ENCODE results near the gene ADCK2. TPM values are rescaled to one million over a fixed set of nuclear protein-coding genes. Genes with fewer than 3 reads are reported as not detected.

Gene ADCK2
- total and polyA plus RNA-seq, 4 donors, result 3.2 to 15.4 (median 11.1) TPM

- Histone ChIP-seq H3K27me3 (ENCODE audit: control insufficient read depth in 4 of 4, insufficient read depth in 4 of 4, low read length in 3 of 4) (no peaks in the 10 kb centered on the region), H3K4me3 (ENCODE audit: low read depth in 1 of 3, low read length in 3 of 3) (no peak overlapping the region), H3K36me3 (ENCODE audit: control insufficient read depth in 4 of 4, insufficient read depth in 3 of 4, low read depth in 1 of 4, low read length in 3 of 4) (peaks cover 0 to 1% (median 0%) of the 10 kb centered on the region in 4 donors), H3K4me1 (ENCODE audit: control insufficient read depth in 4 of 4, insufficient read depth in 4 of 4, low read length in 3 of 4) (peaks cover 1 to 13% (median 10%) of the 10 kb centered on the region in 4 donors), H3K9me3 (ENCODE audit: control insufficient read depth in 4 of 4, low read length in 3 of 4) (no peaks in the 10 kb centered on the region), H3K9ac (ENCODE audit: low read depth in 1 of 2, low read length in 2 of 2) (no peak overlapping the region), H3K27ac (ENCODE audit: low read depth in 1 of 2, low read length in 2 of 2) (no peak overlapping the region)
- TF ChIP-seq RXRA (IDR thresholded peaks at IDR 0.05) (no peak), RAD21 (IDR thresholded peaks at IDR 0.05) (no peak), HNF4G (IDR thresholded peaks at IDR 0.05) (no peak), YY1 (IDR thresholded peaks at IDR 0.05) (no peak), SP1 (IDR thresholded peaks at IDR 0.05) (no peak), TAF1 (conservative IDR thresholded peaks at IDR 0.05) (no peak), MAX (IDR thresholded peaks at IDR 0.05) (no peak), ZBTB33 (IDR thresholded peaks at IDR 0.05) (no peak), NR2F2 (IDR thresholded peaks at IDR 0.05) (no peak), GABPA (IDR thresholded peaks at IDR 0.05 in 1 of 2, conservative IDR thresholded peaks at IDR 0.05 in 1 of 2) (no peak), FOXA1 (IDR thresholded peaks at IDR 0.05) (no peak), EGR1 (IDR thresholded peaks at IDR 0.05; ENCODE audit: low read depth in 2 of 2) (no peak), JUND (IDR thresholded peaks at IDR 0.05) (no peak), HNF4A (conservative IDR thresholded peaks at IDR 0.05) (no peak)
- TF ChIP-seq, protein P1, sequence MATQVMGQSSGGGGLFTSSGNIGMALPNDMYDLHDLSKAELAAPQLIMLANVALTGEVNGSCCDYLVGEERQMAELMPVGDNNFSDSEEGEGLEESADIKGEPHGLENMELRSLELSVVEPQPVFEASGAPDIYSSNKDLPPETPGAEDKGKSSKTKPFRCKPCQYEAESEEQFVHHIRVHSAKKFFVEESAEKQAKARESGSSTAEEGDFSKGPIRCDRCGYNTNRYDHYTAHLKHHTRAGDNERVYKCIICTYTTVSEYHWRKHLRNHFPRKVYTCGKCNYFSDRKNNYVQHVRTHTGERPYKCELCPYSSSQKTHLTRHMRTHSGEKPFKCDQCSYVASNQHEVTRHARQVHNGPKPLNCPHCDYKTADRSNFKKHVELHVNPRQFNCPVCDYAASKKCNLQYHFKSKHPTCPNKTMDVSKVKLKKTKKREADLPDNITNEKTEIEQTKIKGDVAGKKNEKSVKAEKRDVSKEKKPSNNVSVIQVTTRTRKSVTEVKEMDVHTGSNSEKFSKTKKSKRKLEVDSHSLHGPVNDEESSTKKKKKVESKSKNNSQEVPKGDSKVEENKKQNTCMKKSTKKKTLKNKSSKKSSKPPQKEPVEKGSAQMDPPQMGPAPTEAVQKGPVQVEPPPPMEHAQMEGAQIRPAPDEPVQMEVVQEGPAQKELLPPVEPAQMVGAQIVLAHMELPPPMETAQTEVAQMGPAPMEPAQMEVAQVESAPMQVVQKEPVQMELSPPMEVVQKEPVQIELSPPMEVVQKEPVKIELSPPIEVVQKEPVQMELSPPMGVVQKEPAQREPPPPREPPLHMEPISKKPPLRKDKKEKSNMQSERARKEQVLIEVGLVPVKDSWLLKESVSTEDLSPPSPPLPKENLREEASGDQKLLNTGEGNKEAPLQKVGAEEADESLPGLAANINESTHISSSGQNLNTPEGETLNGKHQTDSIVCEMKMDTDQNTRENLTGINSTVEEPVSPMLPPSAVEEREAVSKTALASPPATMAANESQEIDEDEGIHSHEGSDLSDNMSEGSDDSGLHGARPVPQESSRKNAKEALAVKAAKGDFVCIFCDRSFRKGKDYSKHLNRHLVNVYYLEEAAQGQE (IDR thresholded peaks at IDR 0.05), result no peak
- TF ChIP-seq, protein P2, sequence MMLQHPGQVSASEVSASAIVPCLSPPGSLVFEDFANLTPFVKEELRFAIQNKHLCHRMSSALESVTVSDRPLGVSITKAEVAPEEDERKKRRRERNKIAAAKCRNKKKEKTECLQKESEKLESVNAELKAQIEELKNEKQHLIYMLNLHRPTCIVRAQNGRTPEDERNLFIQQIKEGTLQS (IDR thresholded peaks at IDR 0.05), result no peak
- no peak for DNase-seq (ENCODE audit: low spot score)
- WGBS, result 90% methylated on average over 3 of the region's 3 CpGs
Measured at GRCh38 chr7:140723574-140723973, 50.8 kb downstream of the ADCK2 start.

- Histone ChIP-seq H3K4me3 (ENCODE audit: low read depth in 1 of 3, low read length in 3 of 3) (no peak overlapping the region), H3K4me1 (ENCODE audit: control insufficient read depth in 4 of 4, insufficient read depth in 4 of 4, low read length in 3 of 4) (peaks cover 1 to 13% (median 10%) of the 10 kb centered on the region in 4 donors), H3K27me3 (ENCODE audit: control insufficient read depth in 4 of 4, insufficient read depth in 4 of 4, low read length in 3 of 4) (no peaks in the 10 kb centered on the region), H3K9ac (ENCODE audit: low read depth in 1 of 2, low read length in 2 of 2) (no peak overlapping the region), H3K36me3 (ENCODE audit: control insufficient read depth in 4 of 4, insufficient read depth in 3 of 4, low read depth in 1 of 4, low read length in 3 of 4) (peaks cover 0 to 1% (median 0%) of the 10 kb centered on the region in 4 donors), H3K9me3 (ENCODE audit: control insufficient read depth in 4 of 4, low read length in 3 of 4) (no peaks in the 10 kb centered on the region), H3K27ac (ENCODE audit: low read depth in 1 of 2, low read length in 2 of 2) (no peak overlapping the region)
- 96% methylated on average over 1 of the region's 1 CpG for WGBS
- no peak for DNase-seq (ENCODE audit: low spot score)
- TF ChIP-seq CTCF (IDR thresholded peaks at IDR 0.05; ENCODE audit: low read depth, low read length, missing input control) (no peak), RAD21 (IDR thresholded peaks at IDR 0.05) (no peak), FOXA2 (IDR thresholded peaks at IDR 0.05) (no peak), FOXA1 (IDR thresholded peaks at IDR 0.05) (no peak), HNF4G (IDR thresholded peaks at IDR 0.05) (no peak), GABPA (IDR thresholded peaks at IDR 0.05 in 1 of 2, conservative IDR thresholded peaks at IDR 0.05 in 1 of 2) (no peak), JUND (IDR thresholded peaks at IDR 0.05) (no peak), HNF4A (conservative IDR thresholded peaks at IDR 0.05) (no peak), MAX (IDR thresholded peaks at IDR 0.05) (no peak), SP1 (IDR thresholded peaks at IDR 0.05) (no peak), YY1 (IDR thresholded peaks at IDR 0.05) (no peak), TAF1 (conservative IDR thresholded peaks at IDR 0.05) (no peak), EGR1 (IDR thresholded peaks at IDR 0.05; ENCODE audit: low read depth in 2 of 2) (no peak), RXRA (IDR thresholded peaks at IDR 0.05) (no peak), ZBTB33 (IDR thresholded peaks at IDR 0.05) (no peak)
- TF ChIP-seq, protein P2 (IDR thresholded peaks at IDR 0.05), result no peak
Measured at GRCh38 chr7:140724706-140725105, 52.0 kb downstream of the ADCK2 start.

Measured in liver (tissue), 9 donors.